ENCODE results near the gene TTLL1.

DNA sequence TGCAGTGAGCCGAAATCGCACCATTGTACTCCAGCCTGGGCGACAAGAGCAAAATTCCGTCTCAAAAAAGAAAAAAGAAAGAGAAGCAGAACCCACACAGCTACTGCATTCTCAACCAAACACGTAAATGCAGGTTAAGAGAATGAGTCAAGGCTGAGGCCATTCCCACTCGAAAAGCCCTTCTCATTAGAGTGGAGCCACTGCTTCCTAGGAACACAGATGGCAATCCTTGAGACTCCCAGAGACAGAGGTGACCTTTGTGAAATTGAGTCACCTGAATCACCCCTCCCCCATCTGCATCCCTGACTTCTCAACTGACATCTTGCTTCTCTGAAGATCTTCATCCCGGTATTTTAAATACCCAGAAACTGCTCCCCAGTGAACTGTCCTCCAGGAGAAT is 82.4 kb downstream of the TTLL1 start:
- TF ChIP-seq, protein P1, sequence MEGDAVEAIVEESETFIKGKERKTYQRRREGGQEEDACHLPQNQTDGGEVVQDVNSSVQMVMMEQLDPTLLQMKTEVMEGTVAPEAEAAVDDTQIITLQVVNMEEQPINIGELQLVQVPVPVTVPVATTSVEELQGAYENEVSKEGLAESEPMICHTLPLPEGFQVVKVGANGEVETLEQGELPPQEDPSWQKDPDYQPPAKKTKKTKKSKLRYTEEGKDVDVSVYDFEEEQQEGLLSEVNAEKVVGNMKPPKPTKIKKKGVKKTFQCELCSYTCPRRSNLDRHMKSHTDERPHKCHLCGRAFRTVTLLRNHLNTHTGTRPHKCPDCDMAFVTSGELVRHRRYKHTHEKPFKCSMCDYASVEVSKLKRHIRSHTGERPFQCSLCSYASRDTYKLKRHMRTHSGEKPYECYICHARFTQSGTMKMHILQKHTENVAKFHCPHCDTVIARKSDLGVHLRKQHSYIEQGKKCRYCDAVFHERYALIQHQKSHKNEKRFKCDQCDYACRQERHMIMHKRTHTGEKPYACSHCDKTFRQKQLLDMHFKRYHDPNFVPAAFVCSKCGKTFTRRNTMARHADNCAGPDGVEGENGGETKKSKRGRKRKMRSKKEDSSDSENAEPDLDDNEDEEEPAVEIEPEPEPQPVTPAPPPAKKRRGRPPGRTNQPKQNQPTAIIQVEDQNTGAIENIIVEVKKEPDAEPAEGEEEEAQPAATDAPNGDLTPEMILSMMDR (IDR thresholded peaks at IDR 0.05; ENCODE audit: low read length), result no peak
- no peak for TF ChIP-seq EZH2 (IDR thresholded peaks at IDR 0.05; ENCODE audit: borderline replicate concordance, low read length)

Data from OCI-LY1 (cell line).